ENCODE data around the gene GP1BB.
"Not testable (repeated sequence)": the region's sequence is repeated elsewhere in the genome, so short reads cannot be mapped to it uniquely, and the experiment has no call there.

GP1BB gene

GRCh38 chr22:19714312-19715187 is 8.8 kb upstream of the GP1BB start, which contains the start of gene SEPTIN5:
TSS of gene SEPTIN5 (plus strand) at chr22:19714503. CDS start at chr22:19714589, 86 bp downstream.
- peak; percentile 58 for DNase-seq (ENCODE audit: low spot score)

- no peak for DNase-seq (ENCODE audit: low spot score)
These were observed 8.0 kb upstream of the GP1BB start for GRCh38 chr22:19715188-19715930.

- no peak for DNase-seq (ENCODE audit: low spot score)
These were observed 7.1 kb upstream of the GP1BB start for GRCh38 chr22:19716041-19716828.

DNA sequence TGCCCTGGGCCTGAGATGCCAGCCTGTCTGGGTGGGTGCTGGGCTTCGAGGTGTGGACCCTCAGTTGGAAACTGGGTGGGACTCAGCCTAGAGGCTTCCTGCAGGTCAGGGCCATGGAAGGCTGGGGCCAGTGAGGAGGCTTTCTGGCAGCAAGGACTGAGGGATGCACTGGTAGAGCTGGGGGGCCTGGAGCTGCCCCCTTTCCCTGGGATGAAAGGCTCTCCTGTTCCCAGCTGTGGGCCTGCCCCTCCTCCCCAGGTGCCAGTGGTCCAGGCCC is 6.6 kb upstream of the GP1BB start:
- no peak for DNase-seq (ENCODE audit: low spot score)

- no peak for DNase-seq (ENCODE audit: low spot score)
These were observed 6.2 kb upstream of the GP1BB start for GRCh38 chr22:19717181-19717580.

DNA sequence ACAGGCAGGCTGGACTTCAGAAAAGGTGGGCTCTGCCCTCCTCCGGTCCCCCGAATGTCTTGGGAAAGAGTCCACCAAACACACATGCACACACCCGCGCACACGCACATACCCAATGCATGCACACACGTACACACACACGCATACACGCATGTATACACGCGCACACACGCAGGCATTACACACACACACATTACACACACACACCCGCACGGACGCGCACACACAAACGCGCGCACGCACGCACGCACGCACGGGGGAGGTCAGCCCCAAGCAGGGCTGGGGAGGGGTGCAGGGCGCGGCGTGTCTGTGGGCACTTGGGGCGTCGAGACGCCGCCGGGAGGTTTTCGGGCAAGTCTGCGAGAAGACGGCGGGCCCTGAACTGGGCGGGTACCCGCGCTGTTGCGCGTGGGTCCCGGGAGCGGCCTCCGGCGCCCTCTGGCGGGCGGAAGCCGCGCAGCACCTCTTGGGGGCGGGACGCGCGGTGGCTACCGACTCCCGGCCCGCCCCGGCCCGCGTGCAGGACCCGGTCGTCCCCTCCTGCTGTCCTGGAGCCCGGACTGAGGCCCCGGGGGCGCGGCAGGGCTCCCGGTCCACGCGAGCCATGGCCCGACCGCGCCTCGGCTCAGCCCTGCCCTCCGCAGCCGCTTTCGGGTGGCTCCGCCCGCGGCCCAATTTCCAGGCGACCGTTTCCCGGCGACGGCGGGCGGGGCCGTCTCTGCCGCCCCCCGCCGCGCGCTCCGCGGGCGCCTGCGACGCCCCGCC is 5.5 kb upstream of the GP1BB start:
- peak; percentile 97 for DNase-seq (ENCODE audit: low spot score)

- DNase-seq (ENCODE audit: low spot score): no peak
These were observed 4.8 kb upstream of the GP1BB start for GRCh38 chr22:19718456-19719049.

- DNase-seq (ENCODE audit: low spot score): no peak
These were observed 4.3 kb upstream of the GP1BB start for GRCh38 chr22:19719050-19719482.

DNA sequence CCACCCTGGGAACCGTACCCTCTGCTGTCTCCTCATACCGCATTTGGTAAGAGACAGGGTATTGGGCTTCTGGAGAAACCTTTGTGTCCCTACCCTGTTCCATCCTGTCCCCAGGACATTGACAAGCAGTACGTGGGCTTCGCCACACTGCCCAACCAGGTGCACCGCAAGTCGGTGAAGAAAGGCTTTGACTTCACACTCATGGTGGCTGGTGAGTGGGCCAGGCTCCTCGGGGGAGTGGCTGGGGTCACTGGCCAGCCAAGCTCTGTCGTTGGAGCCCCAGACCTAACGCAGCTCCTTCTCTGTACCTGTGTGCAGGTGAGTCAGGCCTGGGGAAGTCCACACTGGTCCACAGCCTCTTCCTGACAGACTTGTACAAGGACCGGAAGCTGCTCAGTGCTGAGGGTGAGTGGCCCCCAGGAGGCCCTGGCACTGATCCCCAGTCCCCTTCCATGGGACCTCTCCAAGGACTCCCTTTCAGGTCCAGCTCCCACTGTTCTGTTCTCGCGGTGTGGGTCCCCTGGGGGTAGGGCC is 3.8 kb upstream of the GP1BB start:
- DNase-seq (ENCODE audit: low spot score): no peak

DNA sequence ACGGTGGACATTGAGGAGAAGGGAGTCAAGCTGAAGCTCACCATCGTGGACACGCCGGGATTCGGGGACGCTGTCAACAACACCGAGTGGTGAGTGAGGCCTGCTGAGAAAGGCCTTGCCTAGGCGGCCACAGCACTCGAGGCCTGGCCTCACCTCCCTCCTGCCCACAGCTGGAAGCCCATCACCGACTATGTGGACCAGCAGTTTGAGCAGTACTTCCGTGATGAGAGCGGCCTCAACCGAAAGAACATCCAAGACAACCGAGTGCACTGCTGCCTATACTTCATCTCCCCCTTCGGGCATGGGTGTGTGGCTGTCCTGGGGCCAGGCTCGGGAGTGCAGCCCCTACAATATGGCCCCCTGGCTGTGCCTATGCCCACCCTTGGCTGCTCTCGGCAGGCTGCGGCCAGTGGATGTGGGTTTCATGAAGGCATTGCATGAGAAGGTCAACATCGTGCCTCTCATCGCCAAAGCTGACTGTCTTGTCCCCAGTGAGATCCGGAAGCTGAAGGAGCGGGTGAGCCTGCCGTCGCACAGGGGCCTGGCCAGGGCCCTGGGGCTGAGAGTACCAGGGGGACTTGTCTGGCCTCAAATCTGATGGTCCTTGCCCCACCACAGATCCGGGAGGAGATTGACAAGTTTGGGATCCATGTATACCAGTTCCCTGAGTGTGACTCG is 3.0 kb upstream of the GP1BB start:
- no peak for DNase-seq (ENCODE audit: low spot score)

GRCh38 chr22:19720999-19721329 is 2.4 kb upstream of the GP1BB start:
- no peak for DNase-seq (ENCODE audit: low spot score)

- DNase-seq (ENCODE audit: low spot score): no peak
These were observed 1.8 kb upstream of the GP1BB start for GRCh38 chr22:19721330-19722177.

DNA sequence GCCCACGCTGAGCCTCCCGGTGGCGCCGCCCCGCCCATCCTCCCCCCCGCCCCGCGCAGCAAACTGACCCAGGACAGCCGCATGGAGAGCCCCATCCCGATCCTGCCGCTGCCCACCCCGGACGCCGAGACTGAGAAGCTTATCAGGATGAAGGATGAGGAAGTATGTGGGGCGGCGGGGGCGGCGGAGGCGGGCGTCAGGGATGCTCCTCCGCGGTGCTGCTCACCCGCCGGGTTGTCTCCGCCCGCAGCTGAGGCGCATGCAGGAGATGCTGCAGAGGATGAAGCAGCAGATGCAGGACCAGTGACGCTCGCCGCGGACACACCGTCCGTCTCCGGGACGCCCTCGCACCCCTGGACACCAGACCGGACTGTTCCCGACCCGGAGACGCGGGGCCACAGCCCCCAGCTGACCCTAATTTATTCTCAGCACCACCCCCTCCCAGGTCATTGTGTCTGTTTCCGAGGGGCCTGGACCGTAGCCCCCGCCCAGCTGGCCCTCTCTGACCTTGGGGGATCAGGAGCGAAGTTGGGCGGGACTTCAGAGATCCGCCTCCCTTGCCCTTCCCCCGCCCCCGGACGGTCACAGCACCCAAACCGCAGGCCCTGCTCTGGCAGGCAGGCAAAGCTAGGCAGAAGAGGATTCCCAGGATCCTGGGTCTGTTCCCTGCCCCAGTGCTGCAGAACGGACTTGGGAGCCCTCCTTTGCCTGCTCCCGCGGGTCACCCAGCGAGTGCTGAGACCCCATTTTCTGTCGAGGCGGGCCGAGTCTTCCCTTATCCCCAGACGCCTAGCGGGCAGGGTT is 959 bp upstream of the GP1BB start:
- DNase-seq (ENCODE audit: low spot score): no peak

DNA sequence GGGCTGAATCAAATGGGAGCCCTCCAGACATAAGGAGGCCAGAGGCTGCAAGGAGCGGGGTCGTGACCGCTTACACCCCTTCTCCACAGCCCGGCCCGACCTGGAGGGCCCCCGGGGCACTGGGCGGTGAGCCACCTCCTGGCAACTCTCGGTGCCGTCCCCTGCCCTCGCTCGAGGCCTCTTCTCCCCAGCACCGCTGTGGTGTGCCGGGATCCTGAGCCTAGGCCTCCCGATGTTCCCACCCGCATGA is 432 bp upstream of the GP1BB start:
- no peak for DNase-seq (ENCODE audit: low spot score)

DNA sequence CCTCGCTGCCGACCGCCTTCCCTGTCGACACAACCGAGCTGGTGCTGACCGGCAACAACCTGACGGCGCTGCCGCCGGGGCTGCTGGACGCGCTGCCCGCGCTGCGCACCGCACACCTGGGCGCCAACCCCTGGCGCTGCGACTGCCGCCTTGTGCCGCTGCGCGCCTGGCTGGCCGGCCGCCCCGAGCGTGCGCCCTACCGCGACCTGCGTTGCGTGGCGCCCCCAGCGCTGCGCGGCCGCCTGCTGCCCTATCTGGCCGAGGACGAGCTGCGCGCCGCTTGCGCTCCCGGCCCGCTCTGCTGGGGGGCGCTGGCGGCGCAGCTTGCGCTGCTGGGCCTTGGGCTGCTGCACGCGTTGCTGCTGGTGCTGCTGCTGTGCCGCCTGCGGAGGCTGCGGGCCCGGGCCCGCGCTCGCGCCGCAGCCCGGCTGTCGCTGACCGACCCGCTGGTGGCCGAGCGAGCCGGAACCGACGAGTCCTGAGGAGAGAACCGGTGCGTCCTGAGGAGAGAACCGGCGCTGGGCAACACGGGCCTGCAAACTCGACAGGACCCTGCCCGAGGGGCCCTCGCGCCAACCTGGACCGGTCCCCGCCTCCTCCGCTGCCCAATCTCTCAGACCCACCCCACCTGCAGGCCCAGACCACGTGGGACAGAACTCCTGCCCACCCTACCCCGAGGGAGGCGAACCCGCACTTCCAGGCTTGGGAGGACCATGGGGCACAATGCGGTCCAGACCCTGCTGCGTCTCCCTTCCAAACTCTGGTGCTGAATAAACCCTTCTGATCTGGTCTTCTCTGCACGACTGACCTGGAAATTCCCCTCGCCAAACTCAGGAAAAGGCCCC is 866 bp downstream of the GP1BB start:
- no peak for DNase-seq (ENCODE audit: low spot score)

DNA sequence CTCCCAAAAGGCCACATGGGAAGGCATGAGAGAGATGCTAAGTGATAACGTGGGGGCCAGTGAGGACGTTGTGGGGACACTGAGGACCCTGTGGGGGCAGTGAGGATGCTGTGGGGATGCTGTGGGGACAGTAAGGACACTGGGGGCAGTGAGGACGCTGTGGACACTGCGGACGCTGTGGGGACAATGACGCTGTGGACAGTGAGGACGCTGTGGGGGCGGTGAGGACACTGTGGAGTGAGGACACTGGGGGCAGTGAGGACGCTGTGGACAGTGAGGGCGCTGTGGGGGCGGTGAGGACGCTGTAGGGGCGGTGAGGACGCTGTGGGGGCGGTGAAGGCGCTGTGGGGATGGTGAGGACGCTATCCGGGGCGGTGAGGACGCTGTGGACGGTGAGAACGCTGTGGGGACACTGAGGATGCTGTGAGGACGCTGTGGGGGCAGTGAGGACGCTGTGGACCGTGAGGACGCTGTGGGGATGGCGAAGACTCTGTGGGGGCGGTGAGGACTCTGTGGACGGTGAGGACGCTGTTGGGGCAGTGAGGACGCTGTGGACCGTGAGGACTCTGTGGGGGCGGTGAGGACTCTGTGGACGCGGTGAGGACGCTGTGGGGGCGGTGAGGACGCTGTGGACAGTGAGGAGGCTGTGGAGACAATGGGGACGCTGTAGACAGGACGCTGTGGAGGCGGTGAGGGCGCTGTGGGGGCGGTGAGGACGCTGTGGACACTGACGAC is 1.8 kb downstream of the GP1BB start:
- no peak for DNase-seq (ENCODE audit: low spot score)

GRCh38 chr22:19726064-19726788 is 2.9 kb downstream of the GP1BB start:
- not testable (repeated sequence) for DNase-seq (ENCODE audit: low spot score)

Data from AG20443 (cell line).